Measurements from ENCODE around the gene FAM199X.

The FAM199X gene

GRCh38 chrX:104165894-104166734, at the start of gene FAM199X:
Gene FAM199X, plus strand, starts transcription at chrX:104166453. Its CDS starts 333 bp downstream, at chrX:104166786.
- DNase-seq, result peak; percentile 93

- DNase-seq, result no peak
Measured at GRCh38 chrX:104117759-104118158, 48.5 kb upstream of the FAM199X start.

- DNase-seq, result no peak
Measured at GRCh38 chrX:104118765-104119164, 47.5 kb upstream of the FAM199X start.

GRCh38 chrX:104122829-104123228, 43.4 kb upstream of the FAM199X start:
- no peak for DNase-seq

- no peak for DNase-seq
Measured at GRCh38 chrX:104126856-104127255, 39.4 kb upstream of the FAM199X start.

GRCh38 chrX:104130808-104131207, 35.4 kb upstream of the FAM199X start:
- no peak for DNase-seq

- no peak for DNase-seq
Measured at GRCh38 chrX:104134583-104135261, 31.5 kb upstream of the FAM199X start.

- DNase-seq, result no peak
Measured at GRCh38 chrX:104135677-104136076, 30.6 kb upstream of the FAM199X start.

- DNase-seq, result peak; percentile 78
Measured at GRCh38 chrX:104136241-104137019, 29.8 kb upstream of the FAM199X start.

GRCh38 chrX:104137496-104137895, 28.8 kb upstream of the FAM199X start:
- DNase-seq, result peak; percentile 46

- no peak for DNase-seq
Measured at GRCh38 chrX:104141087-104141760, 25.0 kb upstream of the FAM199X start.

- DNase-seq, result no peak
Measured at GRCh38 chrX:104151037-104151436, 15.2 kb upstream of the FAM199X start.

GRCh38 chrX:104156630-104157529, 9.4 kb upstream of the FAM199X start, which contains the start of gene SLC25A53:
Gene SLC25A53, minus strand, starts transcription at chrX:104157009. Its CDS starts 51,752 bp downstream, at chrX:104105257.
- DNase-seq, result peak; percentile 95

GRCh38 chrX:104166735-104167436, 633 bp downstream of the FAM199X start:
- DNase-seq, result peak; percentile 12

- DNase-seq, result no peak
Measured at GRCh38 chrX:104168127-104168526, 1.9 kb downstream of the FAM199X start.

- no peak for DNase-seq
Measured at GRCh38 chrX:104172121-104172520, 5.9 kb downstream of the FAM199X start.

GRCh38 chrX:104172788-104173187, 6.5 kb downstream of the FAM199X start:
- DNase-seq, result peak; percentile 50

GRCh38 chrX:104173841-104174240, 7.6 kb downstream of the FAM199X start:
- no peak for DNase-seq

GRCh38 chrX:104183685-104184084, 17.4 kb downstream of the FAM199X start:
- no peak for DNase-seq

- no peak for DNase-seq
Measured at GRCh38 chrX:104187931-104188330, 21.7 kb downstream of the FAM199X start.

GRCh38 chrX:104189837-104190236, 23.6 kb downstream of the FAM199X start:
- no peak for DNase-seq

Measured in OCI-M1 (cell line).